HepG2 (cell line): Measurements from ENCODE around the gene VEGFB. TPM values are rescaled to one million over a fixed set of nuclear protein-coding genes. Genes with fewer than 3 reads are reported as not detected.

Experiments used
- AKAP8 ChIP-seq: sonication (generic); formaldehyde crosslinking; IDR thresholded peaks from 2 replicates; pipeline ENCODE4 v1.5.1; 2020; ENCODE audit warnings: mild to moderate bottlenecking, missing genetic modification reagents
- ARNT2 ChIP-seq: sonication (generic); formaldehyde crosslinking; IDR thresholded peaks from 2 replicates; pipeline ENCODE4 v1.8.0; 2022; ENCODE audit warnings: mild to moderate bottlenecking, low read depth, missing genetic modification reagents, moderate library complexity
- CCDC6 ChIP-seq: sonication (generic); formaldehyde crosslinking; IDR thresholded peaks from 2 replicates; pipeline ENCODE4 v1.8.1; 2022; ENCODE audit warnings: mild to moderate bottlenecking, missing genetic modification reagents, moderate library complexity
- CHD4 ChIP-seq: fragments of 200-600 bp; sonication (generic); IDR thresholded peaks from 2 replicates; pipeline ENCODE4 v1.7.0; 2017; ENCODE audit warnings: mild to moderate bottlenecking, low read length, borderline replicate concordance
- ELF1 ChIP-seq: sonication (generic); formaldehyde crosslinking; IDR thresholded peaks from 2 replicates; pipeline ENCODE4 v1.4.0; 2020; ENCODE audit warnings: missing genetic modification reagents
- FIP1L1 ChIP-seq: fragments of 200-400 bp; formaldehyde crosslinking; IDR thresholded peaks from 2 replicates; pipeline ENCODE4 v1.6.1; 2018; ENCODE audit warnings: low read depth, mild to moderate bottlenecking, low read length, moderate library complexity, borderline replicate concordance; ENCODE audit not compliant: insufficient read depth
- GABPB1 ChIP-seq: IDR thresholded peaks from 2 replicates; pipeline ENCODE4 v1.6.1; 2016; ENCODE audit warnings: mild to moderate bottlenecking, missing genetic modification reagents, moderate library complexity, missing compliant biosample characterization
- HMG20A ChIP-seq: IDR thresholded peaks from 2 replicates; pipeline ENCODE4 v1.6.1; 2016; ENCODE audit warnings: borderline replicate concordance
- KAT8 ChIP-seq: IDR thresholded peaks from 2 replicates; pipeline ENCODE4 v1.6.1; 2016; ENCODE audit warnings: missing genetic modification reagents, missing compliant biosample characterization
- LCORL ChIP-seq, 2 experiments: fragments of 450-650 bp in 1 of 2; sonication (generic) in 1 of 2; formaldehyde crosslinking in 1 of 2; IDR thresholded peaks; 2 replicates each; pipeline versions ENCODE4 v1.5.0 to v1.6.1; 2017 to 2020; ENCODE audit warnings: antibody characterized with exemption in 1 of 2, missing genetic modification reagents in 1 of 2
- NFYB ChIP-seq: sonication (generic); formaldehyde crosslinking; IDR thresholded peaks from 2 replicates; pipeline ENCODE4 v1.4.0; 2020; ENCODE audit warnings: missing genetic modification reagents
- PAF1 ChIP-seq: IDR thresholded peaks from 2 replicates; pipeline ENCODE4 v1.6.1; 2016; ENCODE audit warnings: missing genetic modification reagents, missing compliant biosample characterization
- PHF5A ChIP-seq: IDR thresholded peaks from one replicate; pipeline ENCODE4 v1.6.1; 2018; ENCODE audit warnings: low read depth, missing genetic modification reagents; ENCODE audit not compliant: unreplicated experiment
- SMAD1 ChIP-seq: sonication (generic); formaldehyde crosslinking; IDR thresholded peaks from 2 replicates; pipeline ENCODE4 v1.4.0; 2020; ENCODE audit warnings: missing genetic modification reagents, low read depth, mild to moderate bottlenecking, borderline replicate concordance
- SUZ12 ChIP-seq: fragments of 150-350 bp; IDR thresholded peaks from 2 replicates; pipeline ENCODE4 v1.6.1; 2014; ENCODE audit warnings: low read depth, low read length
- ZC3H13 ChIP-seq: sonication (generic); formaldehyde crosslinking; IDR thresholded peaks from 2 replicates; pipeline ENCODE4 v1.8.1; 2023; ENCODE audit warnings: mild to moderate bottlenecking, missing genetic modification reagents, moderate library complexity
- ZMAT3 ChIP-seq: sonication (generic); formaldehyde crosslinking; conservative IDR thresholded peaks from 2 replicates; pipeline ENCODE4 v1.7.0; 2021; ENCODE audit warnings: missing genetic modification reagents
- ZNF468 ChIP-seq: sonication (generic); formaldehyde crosslinking; IDR thresholded peaks from 2 replicates; pipeline ENCODE4 v1.8.0; 2022; ENCODE audit warnings: mild to moderate bottlenecking, moderate library complexity, missing genetic modification reagents
- ZNF605 ChIP-seq: sonication (generic); formaldehyde crosslinking; IDR thresholded peaks from 2 replicates; pipeline ENCODE4 v1.8.0; 2022; ENCODE audit warnings: mild to moderate bottlenecking, missing genetic modification reagents
- ZNF614 ChIP-seq: IDR thresholded peaks from 2 replicates; pipeline ENCODE4 v1.6.1; 2018; ENCODE audit warnings: missing biosample characterization, missing genetic modification reagents, inconsistent platforms, borderline replicate concordance
- ZNF713 ChIP-seq: sonication (generic); formaldehyde crosslinking; IDR thresholded peaks from 2 replicates; pipeline ENCODE4 v1.4.0; 2020; ENCODE audit warnings: mild to moderate bottlenecking, missing genetic modification reagents
- polyA plus RNA-seq, 8 experiments: library from polyadenylated mRNA; depleted of rRNA in 3 of 8; stranded (reverse) in 7 of 8; unstranded in 1 of 8; fragments of >200 nt; fragmentation: Illumina TruSeq in 4 of 8; extraction: Trizol in 4 of 8; gene quantifications; 2 replicates each; pipeline versions ENCODE4 v1.2.1 to v1.2.3, GENCODE V29; 2011 to 2016; ENCODE audit warnings: low read depth in 4 of 8, missing spikeins in 1 of 8, mixed read lengths in 1 of 8; ENCODE audit not compliant: insufficient read depth in 1 of 8
- total RNA-seq, 5 experiments: library from RNA; depleted of rRNA; stranded (reverse); fragments of >200 nt; fragmentation: Illumina TruSeq; extraction: Trizol; gene quantifications; 2 replicates each; pipeline ENCODE4 v1.2.3, GENCODE V29; 2016; ENCODE audit warnings: low read depth in 1 of 5
- TF ChIP-seq, protein P1 (sequence below): sonication (generic); formaldehyde crosslinking; IDR thresholded peaks from 2 replicates; pipeline ENCODE4 v1.4.0; 2020; ENCODE audit warnings: mild to moderate bottlenecking, missing genetic modification reagents
- TF ChIP-seq, protein P2 (sequence below): sonication (generic); formaldehyde crosslinking; IDR thresholded peaks from 2 replicates; pipeline ENCODE4 v1.8.0; 2022; ENCODE audit warnings: missing genetic modification reagents, mild to moderate bottlenecking, borderline replicate concordance
- TF ChIP-seq, protein P3 (sequence below): sonication (generic); formaldehyde crosslinking; IDR thresholded peaks from 2 replicates; pipeline ENCODE4 v1.4.0; 2020; ENCODE audit warnings: missing genetic modification reagents
- TF ChIP-seq, protein P4 (sequence below): sonication (generic); formaldehyde crosslinking; conservative IDR thresholded peaks from 2 replicates; pipeline ENCODE4 v1.8.1; 2023; ENCODE audit warnings: missing genetic modification reagents
- TF ChIP-seq, protein P5 (sequence below): sonication (generic); formaldehyde crosslinking; IDR thresholded peaks from 2 replicates; pipeline ENCODE4 v1.4.0; 2020; ENCODE audit warnings: missing genetic modification reagents, borderline replicate concordance

VEGFB gene
- total and polyA plus RNA-seq, 2 of the 13 experiments (the other 11 are each of a cell fraction or from before 2014, with no cell fraction given), result 9.0 to 11.3 TPM

DNA sequence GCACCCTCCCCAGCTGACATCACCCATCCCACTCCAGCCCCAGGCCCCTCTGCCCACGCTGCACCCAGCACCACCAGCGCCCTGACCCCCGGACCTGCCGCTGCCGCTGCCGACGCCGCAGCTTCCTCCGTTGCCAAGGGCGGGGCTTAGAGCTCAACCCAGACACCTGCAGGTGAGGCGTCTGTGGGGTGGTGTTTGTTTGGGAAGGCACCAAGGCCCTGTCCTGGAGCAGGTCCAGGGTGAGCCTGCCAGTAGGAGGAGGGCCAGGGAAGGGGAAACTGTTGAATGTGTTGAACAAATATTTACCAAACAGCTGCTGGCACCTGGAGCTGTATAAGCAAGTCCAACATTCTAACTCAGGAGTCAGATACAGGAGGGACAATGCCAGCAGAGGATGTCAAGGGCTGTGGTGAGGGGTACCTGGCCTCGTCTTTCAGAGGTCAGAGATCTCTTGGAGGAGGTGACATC is 3.1 kb downstream of the VEGFB start (continued):
- TF ChIP-seq ZNF605 (CRISPR knock-in tag) (peak; percentile 76; the same call in 1 of the 2 replicates), FIP1L1 (no peak), ZNF614 (CRISPR knock-in tag) (peak; percentile 45; the same call in 1 of the 2 replicates), SMAD1 (CRISPR knock-in tag) (no peak), ARNT2 (CRISPR knock-in tag) (no peak), GABPB1 (CRISPR knock-in tag) (peak; percentile 61), ZNF468 (CRISPR knock-in tag) (no peak), NFYB (CRISPR knock-in tag) (peak; percentile 24; the same call in 1 of the 2 replicates), CHD4 (0 out of 2 replicates have a peak, but pooled peaks have one; percentile 65), CCDC6 (CRISPR knock-in tag) (no peak), LCORL (IDR thresholded peaks at IDR 0.05) (no peak), LCORL (CRISPR knock-in tag; IDR thresholded peaks at IDR 0.05) (peak; percentile 96), SUZ12 (no peak), KAT8 (CRISPR knock-in tag) (peak; percentile 27; the same call in 1 of the 2 replicates), AKAP8 (CRISPR knock-in tag) (no peak), ZNF713 (CRISPR knock-in tag) (no peak), HMG20A (no peak; the same call in 1 of the 2 replicates), ELF1 (CRISPR knock-in tag) (no peak), PHF5A (no peak), ZMAT3 (CRISPR knock-in tag) (0 out of 2 replicates have a peak, but pooled peaks have one; percentile 43), PAF1 (CRISPR knock-in tag) (no peak), ZC3H13 (peak; percentile 79)
- TF ChIP-seq, protein P1, sequence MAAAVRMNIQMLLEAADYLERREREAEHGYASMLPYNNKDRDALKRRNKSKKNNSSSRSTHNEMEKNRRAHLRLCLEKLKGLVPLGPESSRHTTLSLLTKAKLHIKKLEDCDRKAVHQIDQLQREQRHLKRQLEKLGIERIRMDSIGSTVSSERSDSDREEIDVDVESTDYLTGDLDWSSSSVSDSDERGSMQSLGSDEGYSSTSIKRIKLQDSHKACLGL (CRISPR knock-in tag), result peak; percentile 28; the same call in 1 of the 2 replicates
- TF ChIP-seq, protein P2, sequence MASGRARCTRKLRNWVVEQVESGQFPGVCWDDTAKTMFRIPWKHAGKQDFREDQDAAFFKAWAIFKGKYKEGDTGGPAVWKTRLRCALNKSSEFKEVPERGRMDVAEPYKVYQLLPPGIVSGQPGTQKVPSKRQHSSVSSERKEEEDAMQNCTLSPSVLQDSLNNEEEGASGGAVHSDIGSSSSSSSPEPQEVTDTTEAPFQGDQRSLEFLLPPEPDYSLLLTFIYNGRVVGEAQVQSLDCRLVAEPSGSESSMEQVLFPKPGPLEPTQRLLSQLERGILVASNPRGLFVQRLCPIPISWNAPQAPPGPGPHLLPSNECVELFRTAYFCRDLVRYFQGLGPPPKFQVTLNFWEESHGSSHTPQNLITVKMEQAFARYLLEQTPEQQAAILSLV (CRISPR knock-in tag), result no peak
- TF ChIP-seq, protein P3, sequence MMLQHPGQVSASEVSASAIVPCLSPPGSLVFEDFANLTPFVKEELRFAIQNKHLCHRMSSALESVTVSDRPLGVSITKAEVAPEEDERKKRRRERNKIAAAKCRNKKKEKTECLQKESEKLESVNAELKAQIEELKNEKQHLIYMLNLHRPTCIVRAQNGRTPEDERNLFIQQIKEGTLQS (CRISPR knock-in tag), result no peak
- TF ChIP-seq, protein P4, sequence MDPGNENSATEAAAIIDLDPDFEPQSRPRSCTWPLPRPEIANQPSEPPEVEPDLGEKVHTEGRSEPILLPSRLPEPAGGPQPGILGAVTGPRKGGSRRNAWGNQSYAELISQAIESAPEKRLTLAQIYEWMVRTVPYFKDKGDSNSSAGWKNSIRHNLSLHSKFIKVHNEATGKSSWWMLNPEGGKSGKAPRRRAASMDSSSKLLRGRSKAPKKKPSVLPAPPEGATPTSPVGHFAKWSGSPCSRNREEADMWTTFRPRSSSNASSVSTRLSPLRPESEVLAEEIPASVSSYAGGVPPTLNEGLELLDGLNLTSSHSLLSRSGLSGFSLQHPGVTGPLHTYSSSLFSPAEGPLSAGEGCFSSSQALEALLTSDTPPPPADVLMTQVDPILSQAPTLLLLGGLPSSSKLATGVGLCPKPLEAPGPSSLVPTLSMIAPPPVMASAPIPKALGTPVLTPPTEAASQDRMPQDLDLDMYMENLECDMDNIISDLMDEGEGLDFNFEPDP (CRISPR knock-in tag), result no peak
- TF ChIP-seq, protein P5, sequence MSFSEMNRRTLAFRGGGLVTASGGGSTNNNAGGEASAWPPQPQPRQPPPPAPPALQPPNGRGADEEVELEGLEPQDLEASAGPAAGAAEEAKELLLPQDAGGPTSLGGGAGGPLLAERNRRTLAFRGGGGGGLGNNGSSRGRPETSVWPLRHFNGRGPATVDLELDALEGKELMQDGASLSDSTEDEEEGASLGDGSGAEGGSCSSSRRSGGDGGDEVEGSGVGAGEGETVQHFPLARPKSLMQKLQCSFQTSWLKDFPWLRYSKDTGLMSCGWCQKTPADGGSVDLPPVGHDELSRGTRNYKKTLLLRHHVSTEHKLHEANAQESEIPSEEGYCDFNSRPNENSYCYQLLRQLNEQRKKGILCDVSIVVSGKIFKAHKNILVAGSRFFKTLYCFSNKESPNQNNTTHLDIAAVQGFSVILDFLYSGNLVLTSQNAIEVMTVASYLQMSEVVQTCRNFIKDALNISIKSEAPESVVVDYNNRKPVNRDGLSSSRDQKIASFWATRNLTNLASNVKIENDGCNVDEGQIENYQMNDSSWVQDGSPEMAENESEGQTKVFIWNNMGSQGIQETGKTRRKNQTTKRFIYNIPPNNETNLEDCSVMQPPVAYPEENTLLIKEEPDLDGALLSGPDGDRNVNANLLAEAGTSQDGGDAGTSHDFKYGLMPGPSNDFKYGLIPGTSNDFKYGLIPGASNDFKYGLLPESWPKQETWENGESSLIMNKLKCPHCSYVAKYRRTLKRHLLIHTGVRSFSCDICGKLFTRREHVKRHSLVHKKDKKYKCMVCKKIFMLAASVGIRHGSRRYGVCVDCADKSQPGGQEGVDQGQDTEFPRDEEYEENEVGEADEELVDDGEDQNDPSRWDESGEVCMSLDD (CRISPR knock-in tag), result peak; percentile 14; the same call in 1 of the 2 replicates
